ENCODE measurements around the gene KCNK5.

The KCNK5 gene

GRCh38 chr6:39198528-39198927 is 30.7 kb downstream of the KCNK5 start:
- DNase-seq = no peak

- DNase-seq = no peak
Measured at GRCh38 chr6:39197922-39198500, 31.3 kb downstream of the KCNK5 start.

GRCh38 chr6:39197521-39197920 is 31.8 kb downstream of the KCNK5 start:
- no peak for DNase-seq

- no peak for DNase-seq
Measured at GRCh38 chr6:39196673-39197091, 32.6 kb downstream of the KCNK5 start.

- no peak for DNase-seq
Measured at GRCh38 chr6:39195792-39196385, 33.4 kb downstream of the KCNK5 start.

- DNase-seq = no peak
Measured at GRCh38 chr6:39194466-39194865, 34.8 kb downstream of the KCNK5 start.

GRCh38 chr6:39193201-39193791 is 36.0 kb downstream of the KCNK5 start:
- no peak for DNase-seq

GRCh38 chr6:39192736-39193135 is 36.5 kb downstream of the KCNK5 start:
- no peak for DNase-seq

GRCh38 chr6:39191236-39191930 is 37.9 kb downstream of the KCNK5 start:
- no peak for DNase-seq

- DNase-seq = no peak
Measured at GRCh38 chr6:39190545-39191235, 38.6 kb downstream of the KCNK5 start.

GRCh38 chr6:39189915-39190544 is 39.2 kb downstream of the KCNK5 start:
- no peak for DNase-seq

- no peak for DNase-seq
Measured at GRCh38 chr6:39189131-39189530, 40.1 kb downstream of the KCNK5 start.

GRCh38 chr6:39188571-39188970 is 40.7 kb downstream of the KCNK5 start:
- DNase-seq = no peak

GRCh38 chr6:39188098-39188450 is 41.2 kb downstream of the KCNK5 start:
- DNase-seq = no peak

- DNase-seq = no peak
Measured at GRCh38 chr6:39184906-39185580, 44.2 kb downstream of the KCNK5 start.

- DNase-seq = no peak
Measured at GRCh38 chr6:39182604-39183003, 46.7 kb downstream of the KCNK5 start.

- DNase-seq = no peak
Measured at GRCh38 chr6:39181826-39182225, 47.4 kb downstream of the KCNK5 start.

GRCh38 chr6:39181333-39181732 is 47.9 kb downstream of the KCNK5 start:
- no peak for DNase-seq

GRCh38 chr6:39178804-39179203 is 50.5 kb downstream of the KCNK5 start:
- no peak for DNase-seq

- DNase-seq = no peak
Measured at GRCh38 chr6:39178235-39178634, 51.0 kb downstream of the KCNK5 start.

- no peak for DNase-seq
Measured at GRCh38 chr6:39177130-39177529, 52.1 kb downstream of the KCNK5 start.

- DNase-seq = no peak
Measured at GRCh38 chr6:39173270-39173669, 56.0 kb downstream of the KCNK5 start.
